DMS153 (cell line): ENCODE data around the gene DNAJC8.

Experiments
- DNase-seq: peaks from one replicate; lab custom pipeline; 2025; lab: John Stamatoyannopoulos, UW

The DNAJC8 gene, protein sequence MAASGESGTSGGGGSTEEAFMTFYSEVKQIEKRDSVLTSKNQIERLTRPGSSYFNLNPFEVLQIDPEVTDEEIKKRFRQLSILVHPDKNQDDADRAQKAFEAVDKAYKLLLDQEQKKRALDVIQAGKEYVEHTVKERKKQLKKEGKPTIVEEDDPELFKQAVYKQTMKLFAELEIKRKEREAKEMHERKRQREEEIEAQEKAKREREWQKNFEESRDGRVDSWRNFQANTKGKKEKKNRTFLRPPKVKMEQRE

DNA sequence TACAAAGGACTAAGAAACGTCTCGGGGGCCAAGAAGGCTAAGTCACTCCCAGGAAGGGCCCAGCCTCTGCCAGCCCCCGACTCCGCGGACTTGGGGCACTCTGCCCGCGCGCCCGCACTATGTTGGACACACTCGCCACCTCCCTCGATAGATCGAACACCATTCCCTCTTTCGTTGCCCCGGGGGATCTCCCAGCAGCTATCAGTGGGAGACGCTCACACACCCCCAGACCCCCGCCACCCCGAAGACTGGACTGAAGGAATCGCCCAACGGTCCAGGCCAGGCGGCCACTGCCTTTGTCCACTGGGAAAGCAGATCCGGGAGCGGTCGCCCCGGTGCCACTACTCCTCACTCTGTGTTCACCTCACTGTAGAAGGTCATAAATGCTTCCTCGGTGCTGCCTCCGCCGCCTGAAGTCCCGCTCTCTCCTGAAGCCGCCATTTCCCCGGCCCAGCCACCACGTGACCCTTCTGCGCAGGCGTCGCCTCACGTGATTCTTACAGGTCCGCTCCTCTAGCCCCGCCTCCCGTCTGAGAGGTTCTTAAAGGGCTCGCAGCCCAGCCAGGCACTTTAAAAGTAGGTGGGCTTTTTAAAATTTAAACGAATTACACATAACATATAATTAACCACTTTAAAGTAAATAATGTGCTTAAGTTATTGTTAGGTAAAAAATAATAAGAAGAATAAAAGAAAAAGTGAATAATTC is at the start of gene DNAJC8:
Gene DNAJC8, minus strand, starts transcription at position 472 of the 706 bp plus-strand sequence. Its CDS starts 31 bp downstream, at position 441.
- DNase-seq = peak; percentile 95

DNA sequence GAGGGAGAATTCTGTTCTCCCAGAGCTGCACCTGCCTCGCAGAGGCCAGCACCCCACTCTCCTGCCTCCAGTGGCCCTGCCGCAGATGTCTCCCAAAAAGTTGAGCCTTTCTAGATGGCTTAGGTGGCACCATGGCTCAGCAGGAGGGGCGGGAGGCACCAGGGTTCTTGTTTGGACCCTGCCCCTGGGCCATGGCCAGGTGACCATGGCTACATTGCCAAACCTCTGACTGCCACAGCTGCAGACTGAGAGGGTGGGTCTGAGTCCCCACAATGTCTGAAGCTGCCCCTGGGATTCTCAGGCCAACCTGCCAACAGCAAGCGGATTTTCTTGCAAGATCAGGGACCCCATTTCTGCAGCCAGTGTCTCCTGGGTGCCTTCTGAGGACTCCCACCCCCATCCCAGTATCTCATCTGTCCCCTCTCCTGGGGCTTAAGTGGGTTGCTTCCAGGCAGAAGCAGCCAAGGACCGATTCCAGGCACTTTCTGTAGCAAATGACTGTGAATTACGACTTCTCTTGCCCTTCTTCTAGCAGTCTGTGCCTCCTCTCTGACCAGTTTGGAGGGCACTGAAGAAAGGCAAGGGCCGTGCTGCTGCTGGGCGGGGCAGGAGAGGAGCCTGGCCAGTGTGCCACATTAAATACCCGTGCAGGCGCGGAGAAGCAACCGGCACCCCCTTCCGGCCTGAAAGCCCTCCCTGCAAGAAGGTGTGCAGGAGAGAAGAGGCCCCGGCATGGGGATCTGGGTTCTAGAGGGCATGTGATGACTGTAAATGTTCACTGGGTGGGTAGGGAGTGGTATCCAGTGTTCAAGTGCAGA is 49.0 kb upstream of the DNAJC8 start:
- DNase-seq = no peak

DNA sequence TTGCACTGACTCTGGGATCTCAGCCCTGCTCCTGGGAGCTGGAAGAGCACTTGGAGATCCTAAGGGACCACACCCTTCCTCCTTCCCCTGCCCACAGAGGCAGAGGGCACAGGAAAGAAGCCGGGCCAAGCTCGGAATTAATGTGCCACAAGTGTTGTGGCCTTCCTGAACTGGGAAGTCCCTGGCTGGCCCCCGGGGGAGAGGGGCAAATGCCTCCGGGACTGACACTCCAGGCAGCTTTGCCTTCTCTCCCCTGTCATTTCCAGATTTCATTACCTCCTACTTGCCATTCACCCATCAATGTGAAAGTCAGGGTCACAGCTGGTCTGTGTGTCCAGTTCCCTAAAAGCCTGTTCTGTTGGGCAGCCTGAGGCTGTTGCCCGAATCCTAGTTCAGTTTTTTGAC is 48.1 kb upstream of the DNAJC8 start:
- no peak for DNase-seq

DNA sequence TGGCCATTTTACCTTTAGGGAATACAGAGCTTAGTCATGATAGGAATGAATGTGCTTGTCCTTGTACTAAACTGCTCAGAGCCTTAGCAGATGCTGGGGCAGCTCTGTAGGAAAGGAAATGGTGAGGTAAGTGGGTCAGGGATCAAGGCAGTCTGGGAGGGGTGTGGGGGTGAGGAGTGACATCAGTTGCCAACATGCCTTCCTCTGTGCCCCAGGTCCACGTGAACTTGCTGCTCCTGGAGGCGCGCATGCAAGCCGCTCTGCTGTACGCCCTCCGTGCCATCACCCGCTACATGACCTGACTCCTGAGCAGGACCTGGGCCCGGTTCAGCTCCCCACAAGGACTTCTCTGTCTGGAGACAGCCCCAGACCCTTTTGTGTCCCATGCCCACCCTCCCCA is 47.7 kb upstream of the DNAJC8 start:
- DNase-seq = no peak

DNA sequence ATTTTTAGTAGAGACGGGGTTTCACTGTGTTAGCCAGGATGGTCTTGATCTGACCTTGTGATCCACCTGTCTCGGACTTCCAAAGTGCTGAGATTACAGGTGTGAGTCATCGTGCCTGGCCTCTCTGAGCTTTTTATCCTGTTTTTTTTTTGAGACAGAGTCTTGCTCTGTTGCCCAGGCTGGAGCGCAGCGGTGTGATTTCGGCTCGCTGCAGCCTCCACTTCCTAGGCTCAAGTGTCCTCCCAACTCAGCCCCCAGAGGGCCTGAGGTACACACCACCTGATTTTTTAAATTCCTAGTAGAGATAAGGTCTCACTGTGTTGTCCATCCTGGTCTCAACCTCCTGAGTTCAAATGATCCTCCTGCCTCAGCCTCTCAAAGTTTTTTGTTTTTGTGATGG is 46.9 kb upstream of the DNAJC8 start:
- DNase-seq = no peak

DNA sequence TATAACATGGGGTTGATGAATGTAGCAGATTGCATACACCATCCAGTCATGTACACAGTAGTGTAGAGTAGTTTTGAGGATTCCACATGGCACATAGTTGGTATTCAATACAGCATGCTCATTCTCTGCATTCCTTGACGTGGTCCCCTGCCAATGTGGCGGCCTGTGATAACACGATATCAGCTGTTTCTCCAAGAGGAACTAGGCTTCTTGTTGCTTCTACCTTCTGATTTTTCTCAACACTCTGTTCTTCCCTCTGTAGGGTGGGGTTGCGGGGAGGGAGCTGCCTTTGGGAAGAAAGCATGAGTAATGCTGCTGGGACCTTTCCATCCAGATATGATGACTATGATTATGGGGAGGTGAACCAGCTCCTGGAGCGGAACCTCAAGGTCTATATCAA is 45.9 kb upstream of the DNAJC8 start:
- no peak for DNase-seq

DNA sequence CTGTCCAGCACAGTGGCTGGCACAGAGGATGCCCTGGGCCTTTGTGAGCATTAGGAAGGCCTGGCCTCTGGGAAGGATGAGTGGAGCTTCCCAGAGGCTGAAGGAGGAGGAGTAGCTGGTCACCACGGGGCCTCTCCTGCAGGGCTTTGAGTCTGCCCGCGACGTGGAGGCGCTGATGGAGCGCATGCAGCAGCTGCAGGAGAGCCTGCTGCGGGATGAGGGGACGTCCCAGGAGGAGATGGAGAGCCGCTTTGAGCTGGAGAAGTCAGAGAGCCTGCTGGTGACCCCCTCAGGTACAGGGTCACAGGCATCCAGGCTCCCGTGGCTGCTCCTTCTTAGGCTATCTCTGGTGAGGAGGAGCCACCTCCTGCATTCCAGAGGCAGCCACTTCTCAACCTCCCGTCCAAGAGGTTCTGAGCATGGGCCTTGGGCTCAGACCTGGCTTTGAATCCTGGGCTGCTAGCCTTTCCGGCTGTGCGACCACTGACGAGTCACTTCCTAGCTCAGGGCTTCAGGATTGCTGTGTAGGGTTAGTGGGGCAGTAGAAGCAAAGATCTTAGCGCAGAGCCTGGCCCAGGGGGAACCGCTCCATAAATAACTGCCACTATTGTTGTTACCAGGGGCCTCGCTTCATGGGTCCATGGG is 40.5 kb upstream of the DNAJC8 start:
- DNase-seq = no peak

DNA sequence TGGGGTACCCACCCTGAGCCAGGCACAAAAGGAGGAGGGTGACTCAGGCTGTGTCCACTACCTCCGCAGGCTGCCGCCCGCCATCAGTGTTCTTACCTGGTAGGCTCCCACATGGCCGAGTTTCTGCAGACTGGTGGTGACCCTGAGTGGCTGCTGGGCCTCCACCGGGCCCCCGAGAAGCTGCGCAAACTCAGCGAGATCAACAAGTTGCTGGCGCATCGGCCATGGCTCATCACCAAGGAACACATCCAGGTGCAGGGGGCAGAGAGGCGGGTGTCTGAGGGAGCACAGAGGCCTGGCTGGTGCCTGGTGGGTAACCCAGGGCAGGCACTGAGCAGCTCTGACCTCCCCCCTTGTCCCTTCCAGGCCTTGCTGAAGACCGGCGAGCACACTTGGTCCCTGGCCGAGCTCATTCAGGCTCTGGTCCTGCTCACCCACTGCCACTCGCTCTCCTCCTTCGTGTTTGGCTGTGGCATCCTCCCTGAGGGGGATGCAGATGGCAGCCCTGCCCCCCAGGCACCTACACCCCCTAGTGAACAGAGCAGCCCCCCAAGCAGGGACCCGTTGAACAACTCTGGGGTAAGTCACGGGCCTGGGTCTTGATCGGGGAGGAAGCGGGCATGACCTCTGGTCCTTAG is 39.5 kb upstream of the DNAJC8 start:
- no peak for DNase-seq

DNA sequence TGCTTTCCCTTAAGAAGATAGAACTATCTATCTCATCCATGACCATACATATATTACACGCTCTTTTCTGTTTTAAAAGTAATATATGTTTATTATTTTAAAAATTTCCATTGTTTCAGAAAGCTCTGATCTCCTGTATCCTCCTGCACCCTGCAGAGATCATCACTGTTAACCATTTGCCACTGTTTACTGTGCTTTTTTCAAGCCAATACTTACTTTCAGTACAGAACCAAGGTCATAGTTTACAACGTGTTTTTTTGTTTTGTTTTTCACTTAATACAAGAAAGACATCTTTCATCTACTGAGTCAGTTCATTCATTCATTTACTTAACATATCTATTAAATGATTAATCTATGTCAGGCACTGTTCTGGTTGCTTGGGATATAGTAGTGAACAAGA is 36.7 kb upstream of the DNAJC8 start:
- no peak for DNase-seq

DNA sequence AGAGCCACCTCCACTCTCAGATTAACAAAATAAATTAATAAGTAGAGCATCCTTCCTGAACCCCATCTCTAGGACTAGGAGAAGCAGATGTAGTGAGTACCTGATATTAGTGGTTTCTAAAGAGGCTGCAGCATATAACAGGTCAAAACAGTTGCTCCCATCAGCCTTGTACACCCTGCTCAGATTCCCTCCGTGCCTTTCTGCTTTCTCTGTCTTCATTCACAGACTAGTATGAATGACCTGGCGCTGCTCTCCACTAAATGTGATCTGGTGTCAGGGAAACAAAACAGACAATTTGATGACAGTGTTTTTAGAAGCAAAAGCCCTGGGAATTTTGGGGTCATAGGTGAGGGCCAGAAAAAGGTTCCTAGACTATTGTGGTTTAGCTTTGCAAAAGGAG is 34.8 kb upstream of the DNAJC8 start:
- DNase-seq = no peak

DNA sequence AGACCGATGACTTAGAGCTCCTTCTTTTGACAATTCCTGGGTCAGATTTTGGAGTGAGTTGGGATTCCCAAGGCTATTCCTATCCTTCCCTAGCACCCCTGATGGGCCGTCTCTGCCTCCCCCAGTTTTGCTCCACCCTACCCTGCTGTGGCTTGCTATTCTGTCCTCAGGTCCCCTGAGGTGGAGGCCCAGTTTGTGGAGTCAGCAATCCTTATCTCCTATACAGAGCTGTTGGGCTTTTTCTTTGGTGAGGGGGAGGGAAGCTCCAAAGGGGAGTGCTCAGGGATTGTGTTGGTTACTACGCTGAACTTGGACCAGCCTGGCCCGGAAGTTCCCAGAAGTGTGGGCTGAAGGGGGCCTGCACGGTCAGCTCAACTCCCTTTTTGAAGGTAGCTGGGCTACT is 34.1 kb upstream of the DNAJC8 start:
- no peak for DNase-seq

DNA sequence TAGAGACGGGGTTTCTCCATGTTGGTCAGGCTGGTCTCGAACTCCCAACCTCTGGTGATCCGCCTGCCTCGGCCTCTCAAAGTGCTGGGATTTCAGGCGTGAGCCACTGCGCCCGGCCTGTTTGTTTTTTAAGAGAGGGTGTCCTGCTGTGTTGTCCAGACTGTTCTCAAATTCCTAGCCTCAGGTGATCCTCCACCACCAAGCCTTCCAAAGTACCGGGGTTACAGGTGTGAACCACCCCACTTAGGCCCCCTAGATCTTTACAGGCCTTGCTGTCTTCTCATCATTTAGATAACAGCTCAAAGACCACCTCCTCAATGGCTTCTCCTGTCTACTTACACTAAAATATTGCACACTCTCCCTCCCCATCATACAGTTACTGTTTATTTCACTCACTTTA is 32.7 kb upstream of the DNAJC8 start:
- no peak for DNase-seq

DNA sequence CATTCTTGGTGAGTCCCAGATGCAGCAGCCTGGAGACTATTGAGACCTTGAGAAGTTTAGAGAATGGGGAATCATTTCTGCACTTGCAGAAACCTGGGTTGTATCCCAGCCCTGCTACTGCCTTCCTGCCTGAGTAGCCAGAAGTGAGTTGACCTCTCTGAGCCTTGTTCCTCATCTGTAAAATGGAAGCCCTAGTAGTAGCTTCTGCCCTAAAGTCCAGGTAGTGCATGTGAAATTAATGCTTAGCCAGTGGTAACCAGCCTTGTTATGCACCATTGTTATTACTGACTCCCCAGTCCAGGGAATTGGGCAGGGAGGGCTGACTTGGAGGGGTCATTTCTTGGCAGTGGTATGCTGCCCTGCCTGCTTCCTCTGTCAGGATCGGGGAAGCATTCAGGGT is 32.1 kb upstream of the DNAJC8 start:
- DNase-seq = no peak

DNA sequence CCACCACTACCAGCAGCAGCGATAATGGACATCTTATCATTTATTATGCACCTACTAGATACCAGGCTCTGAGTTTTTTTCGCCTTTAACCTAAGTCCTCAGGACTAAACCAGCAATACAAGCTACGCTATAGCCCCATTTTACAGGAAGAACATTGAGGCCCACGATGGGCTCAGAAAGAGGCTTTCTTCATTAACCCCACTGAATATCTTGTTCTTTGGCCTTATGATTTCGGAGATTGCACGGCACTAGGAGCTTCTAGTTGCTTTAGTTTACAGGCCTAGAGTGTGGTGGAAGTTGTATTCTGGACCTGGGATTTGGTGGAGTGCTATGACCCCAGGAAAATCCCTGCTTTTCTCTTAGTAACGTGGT is 28.0 kb upstream of the DNAJC8 start:
- no peak for DNase-seq

DNA sequence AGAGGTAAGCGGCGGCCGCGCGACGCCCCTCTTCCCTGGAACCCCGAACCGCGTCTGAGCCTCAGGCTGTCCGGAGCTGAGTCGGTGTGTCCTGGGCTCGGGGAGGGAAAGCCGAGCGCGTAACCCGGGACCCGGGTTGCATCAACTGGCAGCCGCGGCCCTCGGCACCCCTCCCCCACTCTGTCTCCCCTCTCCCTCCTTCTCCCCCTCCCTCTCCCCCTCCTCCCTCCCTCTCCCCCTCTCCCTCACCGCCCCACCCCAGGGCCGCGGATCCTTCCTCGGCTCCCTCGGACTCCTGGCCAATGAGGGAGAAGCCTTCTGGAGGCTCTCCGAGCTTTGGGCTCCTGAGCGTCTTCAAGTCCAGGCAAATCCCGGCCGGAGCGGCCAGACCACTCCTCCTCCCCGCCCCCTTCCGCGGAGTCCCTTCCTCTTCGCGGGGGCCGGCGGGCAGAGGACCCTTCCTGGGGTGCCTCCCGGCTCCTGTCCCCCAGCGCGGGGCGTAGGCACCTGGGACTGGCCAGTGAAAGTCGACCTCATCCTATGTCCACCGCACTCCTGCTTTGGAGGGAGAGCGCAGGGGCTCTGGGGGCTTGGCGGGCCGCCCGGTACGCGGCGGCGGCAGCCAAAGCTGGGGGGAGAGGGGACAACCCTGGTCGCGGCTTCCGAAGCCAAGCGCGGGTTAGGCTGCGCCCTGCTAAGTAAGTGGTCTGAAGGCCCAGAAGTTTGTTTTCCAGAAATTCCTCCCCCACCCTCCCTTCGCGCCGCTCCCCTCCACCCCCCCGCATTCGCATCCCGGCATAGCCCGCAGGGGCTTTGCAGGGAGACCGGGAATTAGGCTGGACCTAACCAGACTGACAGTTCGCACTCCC is 27.3 kb upstream of the DNAJC8 start:
- no peak for DNase-seq

DNA sequence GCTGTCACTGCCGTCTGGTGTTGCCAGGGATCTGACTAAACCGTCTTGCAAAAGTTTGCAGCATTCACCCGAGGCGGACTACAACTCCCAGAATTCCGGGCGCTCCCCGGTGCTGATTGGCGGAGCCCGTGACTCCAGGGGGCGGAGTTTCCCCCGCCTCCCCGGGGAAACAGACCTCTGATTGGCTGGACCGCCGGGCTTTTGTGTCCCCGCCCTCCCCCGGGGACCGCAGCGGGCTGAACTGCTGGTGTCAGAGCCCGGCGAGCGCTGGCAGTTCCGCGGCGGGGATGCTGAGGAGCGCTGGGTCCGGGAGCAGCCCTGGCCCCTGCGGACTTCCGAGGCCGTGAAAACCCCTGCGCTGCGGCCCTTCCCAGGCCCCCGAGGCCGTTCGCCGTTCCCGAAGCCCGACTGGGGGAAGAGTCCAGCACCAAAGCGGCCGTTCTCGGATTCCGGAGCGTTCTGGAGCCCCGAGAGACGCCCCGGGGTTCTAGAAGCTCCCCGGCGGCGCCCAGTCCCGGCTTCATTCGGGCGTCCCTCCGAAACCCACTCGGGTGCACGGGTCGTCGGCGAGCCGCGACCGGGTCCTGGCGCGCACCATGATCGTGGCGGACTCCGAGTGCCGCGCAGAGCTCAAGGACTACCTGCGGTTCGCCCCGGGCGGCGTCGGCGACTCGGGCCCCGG is 26.6 kb upstream of the DNAJC8 start, which contains the start of gene SESN2:
Gene SESN2, plus strand, starts transcription at position 267 of the 682 bp plus-strand sequence. Its CDS starts 330 bp downstream, at position 597.
- peak; percentile 99 for DNase-seq

DNA sequence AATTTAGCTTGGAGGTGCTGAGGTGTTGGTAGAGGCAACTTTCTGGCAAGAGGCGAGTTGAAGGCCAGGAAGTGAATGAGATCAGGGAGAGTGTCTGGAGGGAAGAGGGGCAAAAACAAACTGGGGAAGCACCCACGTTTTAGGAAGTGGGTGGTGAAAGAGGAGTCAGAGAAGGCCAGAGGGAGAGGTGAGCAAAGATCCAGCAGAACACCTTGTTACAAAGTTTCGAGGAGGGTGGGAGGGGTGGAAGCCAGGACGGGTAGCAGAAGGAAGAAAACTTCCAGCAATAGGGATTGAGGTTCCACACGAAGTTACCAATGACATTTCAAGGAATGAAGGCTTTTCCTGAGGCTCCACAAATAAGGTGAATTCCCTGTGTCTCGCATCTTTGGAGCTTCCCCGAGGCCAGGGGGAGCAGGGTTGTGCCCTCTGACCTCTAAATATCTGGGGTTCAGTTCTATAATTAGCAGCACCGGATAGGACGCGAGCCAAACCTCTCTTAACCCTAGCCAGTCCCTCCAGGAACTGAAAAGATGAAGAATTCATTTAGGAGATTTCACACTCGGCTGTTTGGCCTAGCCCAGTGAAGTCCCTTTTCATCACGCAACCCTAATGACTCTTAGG is 25.9 kb upstream of the DNAJC8 start:
- DNase-seq = no peak

DNA sequence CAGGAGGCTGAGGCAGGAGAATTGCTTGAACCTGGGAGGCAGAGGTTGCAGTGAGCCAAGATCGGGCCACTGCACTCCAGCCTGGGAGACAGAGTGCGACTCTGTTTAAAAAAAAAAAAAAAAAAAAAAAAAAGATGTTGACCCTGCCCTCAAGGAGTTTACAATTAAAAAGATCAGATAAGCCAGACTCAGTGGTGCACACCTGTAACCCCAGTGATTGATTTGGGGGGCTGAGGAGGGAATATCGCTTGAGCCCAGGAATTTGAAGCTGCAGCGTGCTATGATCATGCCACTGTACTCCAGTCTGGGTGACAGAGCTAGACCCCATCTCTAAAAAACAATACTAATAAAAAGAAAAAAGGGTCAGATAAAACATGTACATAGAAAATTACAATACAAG is 24.9 kb upstream of the DNAJC8 start:
- no peak for DNase-seq

DNA sequence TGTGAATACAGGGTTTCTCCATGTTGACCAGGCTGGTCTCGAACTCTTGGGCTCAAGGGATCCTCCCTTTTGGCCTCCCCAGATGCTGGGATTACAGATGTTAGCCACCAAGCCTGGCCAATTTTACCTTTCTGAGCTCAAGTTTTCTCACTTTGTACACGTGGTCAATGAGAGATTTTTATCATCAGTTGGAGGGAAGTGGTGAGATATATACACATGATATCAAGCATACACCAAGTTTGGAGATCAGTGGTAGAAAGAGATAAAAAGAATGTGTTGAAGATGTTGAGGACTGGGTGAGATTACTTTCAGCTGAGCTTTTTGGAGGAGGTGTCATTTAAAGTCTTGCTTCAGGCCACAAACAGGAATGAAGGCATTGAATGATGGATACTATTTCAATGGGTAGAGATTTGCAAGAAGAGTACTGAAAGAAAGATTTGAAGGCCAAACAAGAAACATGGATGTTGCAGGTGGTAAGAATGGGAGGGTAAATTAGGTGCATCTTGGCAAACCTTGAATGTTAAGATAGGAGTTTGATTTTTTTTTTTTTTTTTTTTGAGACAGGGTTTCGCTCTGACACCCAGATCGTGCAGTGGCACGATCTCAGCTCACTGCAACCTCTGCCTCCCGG is 23.5 kb upstream of the DNAJC8 start:
- no peak for DNase-seq
